ENCODE results near the gene CPNE2.
"Not testable (repeated sequence)": the region's sequence is repeated elsewhere in the genome, so short reads cannot be mapped to it uniquely, and the experiment has no call there.

The CPNE2 gene

GRCh38 chr16:57091975-57092785, at the start of gene CPNE2:
Gene CPNE2, plus strand, starts transcription at chr16:57092583. Its CDS starts 18,160 bp downstream, at chr16:57110743.
- peak; percentile 48 for DNase-seq

DNA sequence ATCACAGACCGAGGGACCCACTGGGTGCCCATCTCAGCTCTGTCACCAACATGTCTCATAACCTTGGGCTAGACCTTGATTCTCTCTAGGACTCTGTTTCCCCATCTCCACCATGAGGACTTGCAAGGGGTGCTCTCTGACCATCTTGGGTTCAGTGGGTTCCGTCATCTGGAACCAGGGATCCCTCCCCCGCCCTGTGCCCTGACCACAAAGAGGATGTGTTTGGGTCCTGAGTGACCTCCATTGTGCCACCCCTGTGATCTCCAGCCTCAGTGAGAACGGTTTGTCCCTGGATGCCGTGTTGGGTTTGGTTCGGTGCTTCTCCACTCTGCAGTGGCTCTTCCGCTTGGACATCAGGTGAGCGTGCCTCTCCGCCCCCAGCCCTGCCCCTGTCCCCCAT, 49.1 kb upstream of the CPNE2 start:
- no peak for DNase-seq

DNA sequence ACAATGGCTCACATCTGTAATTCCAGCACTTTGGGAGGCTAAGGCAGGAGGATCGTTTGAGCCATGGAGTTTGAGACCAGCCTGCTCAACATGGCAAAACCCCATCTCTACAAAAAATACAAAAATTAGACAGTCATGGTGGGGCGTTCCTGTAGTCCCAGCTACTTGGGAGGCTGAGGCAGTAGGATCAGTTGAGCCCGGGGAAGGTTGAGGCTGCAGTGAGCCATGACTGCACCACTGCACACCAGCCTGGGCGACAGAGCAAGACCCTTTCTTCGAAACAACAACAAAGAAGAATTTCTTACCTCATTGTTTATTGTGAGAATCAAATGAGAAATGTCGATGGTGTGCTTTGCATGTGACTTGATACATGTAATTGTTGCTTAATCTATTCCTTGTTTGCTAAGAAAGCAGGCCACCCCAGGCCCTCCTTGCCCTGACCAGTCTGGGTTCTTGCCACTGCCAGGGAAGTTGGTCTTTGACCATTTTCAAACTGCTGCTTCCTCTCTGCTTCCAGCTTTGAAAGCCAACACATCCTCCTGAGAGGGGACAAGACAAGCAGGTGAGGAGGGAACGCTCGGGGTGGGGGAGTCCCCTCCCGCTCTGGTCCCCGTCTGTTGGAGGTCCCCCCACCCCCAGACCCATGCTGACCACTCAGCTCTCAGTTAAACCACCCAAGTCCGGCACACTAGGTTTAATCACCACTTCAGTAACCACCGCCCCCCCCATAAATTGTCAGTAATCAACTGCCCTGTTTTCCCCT, 47.3 kb upstream of the CPNE2 start:
- no peak for DNase-seq

DNA sequence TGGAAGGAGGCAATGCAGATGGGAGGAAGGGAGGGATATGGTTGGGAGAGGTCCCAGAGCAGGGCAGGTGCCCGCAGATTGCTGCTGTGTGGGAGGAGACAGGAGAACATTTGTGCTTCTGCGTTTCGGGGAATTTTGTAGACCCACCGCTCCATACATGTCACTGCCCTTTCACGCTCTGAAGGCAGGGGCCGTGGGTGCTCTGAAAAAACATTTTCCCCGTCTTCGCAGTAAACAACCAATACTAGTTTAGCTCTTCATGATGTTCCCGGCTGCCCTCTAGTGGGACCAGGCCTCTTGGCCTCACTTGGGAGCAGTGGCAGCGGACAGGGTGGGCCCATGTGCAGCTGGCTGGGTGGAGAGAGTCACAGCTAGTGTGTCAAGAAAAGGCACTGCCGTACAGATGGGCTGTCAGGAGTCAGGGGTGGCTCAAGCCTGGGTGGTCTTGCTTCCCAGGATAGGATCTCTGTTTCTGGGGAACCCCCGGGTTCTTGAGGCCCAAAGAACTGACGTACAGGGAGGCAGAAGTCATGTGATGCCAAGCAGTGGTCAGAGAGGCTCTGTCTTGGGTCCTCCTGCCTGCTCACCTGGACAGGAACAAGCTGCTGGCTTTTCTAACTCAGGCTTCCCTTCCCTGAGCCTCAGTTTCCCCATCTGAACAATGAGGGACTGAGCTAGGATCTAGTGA, 46.5 kb upstream of the CPNE2 start:
- no peak for DNase-seq

DNA sequence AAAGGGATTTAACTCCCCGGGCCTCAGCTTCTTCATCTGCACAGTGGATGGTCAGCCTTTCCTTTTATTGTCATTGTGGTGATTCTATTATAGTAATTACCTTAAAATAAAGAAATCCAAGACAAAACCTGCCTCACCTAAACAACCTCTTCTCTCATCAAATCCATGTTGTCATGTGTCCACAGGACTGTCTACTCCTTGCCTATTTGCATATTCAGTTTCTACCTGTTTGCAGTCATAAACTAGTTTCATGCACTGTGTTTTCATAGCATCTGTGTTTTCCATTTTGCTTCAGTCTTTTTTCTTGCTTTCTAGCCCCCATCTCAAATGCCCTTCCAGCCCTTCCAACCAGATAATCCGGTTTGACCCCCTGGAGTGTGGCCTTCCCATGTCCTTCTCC, 44.3 kb upstream of the CPNE2 start:
- no peak for DNase-seq

GRCh38 chr16:57049678-57050077, 42.7 kb upstream of the CPNE2 start:
- DNase-seq, result no peak

GRCh38 chr16:57051696-57052228, 40.6 kb upstream of the CPNE2 start:
- no peak for DNase-seq

- DNase-seq, result no peak
Observed at GRCh38 chr16:57053206-57053605, 39.2 kb upstream of the CPNE2 start.

DNA sequence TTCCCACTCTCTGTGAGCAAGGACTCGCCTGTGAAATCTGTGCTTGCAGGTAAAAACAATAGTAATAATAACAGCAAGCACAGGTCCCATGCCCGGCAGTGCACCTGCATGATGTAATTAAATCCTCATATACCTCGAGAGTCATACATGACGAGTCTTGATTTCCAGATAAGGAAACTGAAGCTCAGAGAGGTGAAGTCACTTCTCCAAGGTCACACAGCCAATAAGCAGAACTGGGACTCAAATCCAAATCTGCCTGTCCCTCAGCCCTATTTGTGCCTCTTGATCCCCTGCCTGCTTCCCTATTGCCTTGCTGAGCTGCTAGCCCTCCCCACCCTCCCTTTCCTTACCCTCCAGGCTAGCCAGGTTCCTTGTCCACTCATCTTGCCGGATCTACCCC, 38.0 kb upstream of the CPNE2 start:
- no peak for DNase-seq

DNA sequence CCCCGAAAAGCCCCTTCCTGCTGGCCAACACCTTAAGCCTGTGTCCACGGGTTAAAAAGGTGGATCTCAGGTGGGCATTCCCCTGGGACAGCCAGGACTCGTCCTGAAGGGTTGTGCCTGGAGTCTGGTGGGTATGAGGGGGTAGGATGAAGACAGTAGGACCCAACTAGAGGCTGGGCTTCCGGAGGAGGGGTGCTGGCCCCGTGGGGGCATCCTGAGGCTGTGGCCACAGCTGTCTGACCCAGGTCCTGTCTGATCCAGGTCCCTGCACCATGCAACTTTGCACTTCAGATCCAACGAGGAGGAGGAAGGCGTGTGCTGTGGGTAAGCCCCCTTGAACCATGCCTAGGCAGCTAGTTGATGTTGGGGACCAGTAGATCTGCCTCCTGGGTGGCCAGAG, 37.6 kb upstream of the CPNE2 start:
- DNase-seq, result no peak

DNA sequence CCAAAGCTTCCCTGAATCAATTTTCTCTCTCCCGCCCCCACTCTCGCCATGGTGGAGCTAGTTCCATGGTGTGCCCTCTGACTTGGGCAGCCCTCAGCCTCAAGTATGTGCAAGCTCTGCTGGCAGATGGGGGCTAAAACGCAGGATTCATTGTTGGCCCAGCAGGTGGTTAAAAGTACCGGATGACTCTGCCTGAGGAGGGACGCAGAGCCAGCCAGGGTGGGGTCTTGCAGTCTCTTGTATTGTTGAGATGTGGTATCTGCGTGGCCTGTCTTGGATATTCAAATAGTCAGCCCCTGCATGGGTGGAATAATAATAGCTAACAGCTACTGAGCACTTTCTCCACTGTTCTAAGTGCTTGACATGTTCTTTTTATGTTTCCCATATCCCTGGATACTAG, 36.7 kb upstream of the CPNE2 start:
- no peak for DNase-seq

- no peak for DNase-seq
Observed at GRCh38 chr16:57058291-57058861, 34.0 kb upstream of the CPNE2 start.

DNA sequence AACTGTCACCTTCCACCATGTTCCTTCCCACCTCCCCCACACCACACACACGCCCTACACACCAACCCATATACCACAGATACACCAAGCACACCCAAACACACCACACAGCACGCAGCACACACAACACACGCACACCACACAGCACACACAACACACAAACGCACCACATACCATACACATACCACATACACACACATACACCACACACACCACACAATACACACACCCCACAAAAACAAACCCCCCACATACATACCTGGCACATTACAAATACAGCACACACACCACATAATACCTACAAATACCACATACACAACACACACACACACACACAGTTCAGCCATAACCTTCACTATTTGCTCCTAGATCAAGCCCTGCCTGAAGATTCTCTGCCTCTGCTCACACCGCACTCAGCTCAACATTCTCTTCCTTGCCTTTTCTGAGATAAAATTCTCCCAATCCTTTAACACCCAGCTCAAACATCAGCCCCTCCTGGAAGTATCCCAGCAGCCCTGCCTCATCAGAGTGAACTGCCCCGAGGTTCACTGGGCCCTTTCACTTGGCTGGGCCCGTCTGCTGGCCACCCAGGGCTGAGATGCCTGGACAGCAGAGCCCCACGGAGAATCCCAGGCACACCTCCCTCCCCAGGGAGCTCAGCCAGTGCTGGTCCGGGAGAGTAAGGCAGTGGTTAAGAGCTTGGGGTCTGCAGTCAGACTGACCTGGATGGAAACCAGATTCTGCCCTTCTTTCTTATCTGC, 31.9 kb upstream of the CPNE2 start:
- DNase-seq, result no peak

DNA sequence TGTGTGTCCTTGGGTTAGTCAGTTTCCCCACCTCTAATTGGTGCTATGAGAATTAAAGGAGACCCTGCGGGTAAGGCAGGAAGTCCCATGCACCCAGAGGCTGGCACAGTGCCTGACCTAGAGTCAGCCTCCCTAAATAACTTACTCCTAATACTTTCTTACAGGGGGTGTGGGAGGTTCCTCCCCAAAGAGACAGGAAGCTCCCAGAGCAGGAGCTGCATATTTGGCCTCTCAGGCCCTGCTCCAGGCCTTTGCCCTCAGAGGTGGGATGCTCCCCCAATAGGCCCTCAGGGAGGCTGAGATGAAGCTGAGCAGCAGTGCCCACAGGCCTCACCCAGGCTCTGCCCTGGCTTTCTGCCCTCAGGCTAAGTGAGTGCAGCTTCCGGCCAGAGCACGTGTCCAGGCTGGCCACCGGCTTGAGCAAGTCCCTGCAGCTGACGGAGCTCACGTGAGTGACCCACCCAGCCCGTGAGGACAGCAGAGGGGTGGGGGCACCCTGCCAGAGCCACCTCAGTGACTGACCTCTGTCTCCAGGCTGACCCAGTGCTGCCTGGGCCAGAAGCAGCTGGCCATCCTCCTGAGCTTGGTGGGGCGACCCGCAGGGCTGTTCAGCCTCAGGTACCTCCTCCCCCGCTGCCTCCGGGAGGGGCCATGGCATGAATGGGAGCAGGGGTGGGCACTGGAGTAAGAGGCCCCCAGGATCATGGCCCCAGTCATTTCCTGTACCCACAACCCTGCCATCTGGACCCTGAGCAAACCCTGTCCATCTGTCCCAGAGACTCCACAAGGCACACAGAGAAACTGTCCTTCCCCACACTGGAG, 31.1 kb upstream of the CPNE2 start:
- no peak for DNase-seq

DNA sequence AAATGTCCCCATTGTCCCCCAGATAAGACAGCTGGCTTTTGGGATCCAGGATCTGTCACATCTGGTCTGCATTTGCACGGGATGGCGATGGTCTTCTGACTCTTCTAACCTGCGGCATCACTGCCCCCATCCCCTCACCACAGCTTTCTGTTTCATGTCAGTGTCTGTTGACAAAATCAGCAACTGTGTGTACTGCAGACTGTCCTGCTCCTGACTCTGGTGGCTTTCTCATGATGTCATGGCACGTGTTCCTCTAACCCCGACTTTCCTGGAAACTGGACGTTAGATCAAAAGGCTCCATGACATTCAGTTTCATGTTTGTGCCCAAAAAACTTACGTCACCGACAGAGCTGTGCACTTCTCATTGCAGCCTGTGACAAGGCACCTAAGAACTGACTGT, 30.1 kb upstream of the CPNE2 start:
- DNase-seq, result no peak

DNA sequence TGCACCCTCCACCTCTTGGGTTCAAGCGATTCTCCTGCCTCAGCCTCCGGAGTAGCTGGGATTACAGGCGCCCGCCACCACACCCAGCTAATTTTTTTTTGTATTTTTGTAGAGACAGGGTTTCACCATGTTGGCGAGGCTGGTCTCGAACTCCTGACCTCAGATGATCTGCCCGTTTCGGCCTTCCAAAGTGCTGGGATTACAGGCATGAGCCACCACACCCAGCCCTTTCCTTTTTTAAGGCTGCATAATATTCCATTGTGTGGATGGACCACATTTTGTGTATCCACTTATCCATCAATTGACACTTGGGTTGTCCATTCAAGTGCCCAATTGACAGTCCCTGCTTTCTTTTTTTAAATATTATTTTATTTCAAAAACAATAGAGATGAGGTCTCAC, 29.2 kb upstream of the CPNE2 start:
- DNase-seq, result not testable (repeated sequence)

GRCh38 chr16:57064995-57065394, 27.4 kb upstream of the CPNE2 start:
- DNase-seq, result no peak

DNA sequence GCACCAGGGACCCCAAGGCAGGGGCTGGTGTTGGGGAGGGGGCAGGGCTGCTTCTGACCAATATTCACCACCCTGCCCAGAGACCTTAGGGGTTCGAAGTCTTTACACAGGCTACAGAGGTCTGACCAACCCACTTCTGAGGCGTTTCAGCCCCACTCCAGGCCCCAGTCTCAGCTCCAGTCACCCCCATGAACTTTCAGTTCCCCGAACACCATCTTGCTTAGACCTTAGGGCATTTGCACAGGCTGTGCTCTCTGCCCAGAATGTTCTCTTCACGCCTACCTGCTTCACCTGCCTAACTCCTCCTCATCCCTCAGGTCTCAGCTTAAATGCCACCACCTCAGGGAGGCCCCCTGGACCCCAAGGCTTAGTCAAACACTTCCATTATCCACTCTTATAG, 25.8 kb upstream of the CPNE2 start:
- no peak for DNase-seq

GRCh38 chr16:57067347-57067746, 25.0 kb upstream of the CPNE2 start:
- no peak for DNase-seq

- no peak for DNase-seq
Observed at GRCh38 chr16:57069053-57069452, 23.3 kb upstream of the CPNE2 start.

GRCh38 chr16:57069635-57070370, 22.6 kb upstream of the CPNE2 start:
- DNase-seq, result no peak

All from NCI-H774 (cell line).